Neutrophil (primary cell): ENCODE measurements around the gene CAMK1D.
"Not testable (repeated sequence)": the region's sequence is repeated elsewhere in the genome, so short reads cannot be mapped to it uniquely, and the experiment has no call there.

ENCODE experiments used
- H3K27ac ChIP-seq: fragments of 200-600 bp; sonication (generic); 2 replicates; pipeline ENCODE4 v1.5.1; 2016; ENCODE audit warnings: mild to moderate bottlenecking, moderate library complexity
- H3K27me3 ChIP-seq: fragments of 200-600 bp; sonication (generic); 2 replicates; pipeline ENCODE4 v1.6.0; 2016; ENCODE audit warnings: mild to moderate bottlenecking
- H3K36me3 ChIP-seq: fragments of 200-600 bp; sonication (generic); 2 replicates; pipeline ENCODE4 v1.5.1; 2017
- H3K4me1 ChIP-seq, 2 experiments: fragments of 200-600 bp in 1 of 2; sonication (generic) in 1 of 2; 1 replicate in 1 of 2; 2 replicates in 1 of 2; pipeline versions ENCODE4 v1.5.1 to v1.6.1; 2013 to 2016; ENCODE audit warnings: low read depth in 1 of 2, low read length in 1 of 2, mild to moderate bottlenecking in 1 of 2, moderate library complexity in 1 of 2; ENCODE audit not compliant: control insufficient read depth in 1 of 2, insufficient read depth in 1 of 2
- H3K4me3 ChIP-seq, 2 experiments: fragments of 200-600 bp in 1 of 2; sonication (generic) in 1 of 2; 1 replicate in 1 of 2; 2 replicates in 1 of 2; pipeline ENCODE4 v1.5.1; 2013 to 2016; ENCODE audit warnings: low read depth in 1 of 2, low read length in 1 of 2, mild to moderate bottlenecking in 1 of 2, moderate library complexity in 1 of 2
- H3K9me3 ChIP-seq: fragments of 200-600 bp; sonication (generic); 2 replicates; pipeline ENCODE4 v1.5.1; 2016
- TF ChIP-seq, protein P1 (sequence below): fragments of 200-600 bp; sonication (generic); IDR thresholded peaks from 2 replicates; pipeline ENCODE4 v1.5.1; 2016; ENCODE audit warnings: antibody characterized with exemption

CAMK1D gene

GRCh38 chr10:12327476-12327875, 21.9 kb upstream of the CAMK1D start:
- Histone ChIP-seq H3K9me3 (no peaks in the 10 kb centered on the region), H3K36me3 (no peaks in the 10 kb centered on the region), H3K27ac (no peak overlapping the region), H3K4me1 (no peaks in the 10 kb centered on the region), H3K4me3 (no peak overlapping the region), H3K27me3 (peaks cover 5% of the 10 kb centered on the region)
- TF ChIP-seq, protein P1, sequence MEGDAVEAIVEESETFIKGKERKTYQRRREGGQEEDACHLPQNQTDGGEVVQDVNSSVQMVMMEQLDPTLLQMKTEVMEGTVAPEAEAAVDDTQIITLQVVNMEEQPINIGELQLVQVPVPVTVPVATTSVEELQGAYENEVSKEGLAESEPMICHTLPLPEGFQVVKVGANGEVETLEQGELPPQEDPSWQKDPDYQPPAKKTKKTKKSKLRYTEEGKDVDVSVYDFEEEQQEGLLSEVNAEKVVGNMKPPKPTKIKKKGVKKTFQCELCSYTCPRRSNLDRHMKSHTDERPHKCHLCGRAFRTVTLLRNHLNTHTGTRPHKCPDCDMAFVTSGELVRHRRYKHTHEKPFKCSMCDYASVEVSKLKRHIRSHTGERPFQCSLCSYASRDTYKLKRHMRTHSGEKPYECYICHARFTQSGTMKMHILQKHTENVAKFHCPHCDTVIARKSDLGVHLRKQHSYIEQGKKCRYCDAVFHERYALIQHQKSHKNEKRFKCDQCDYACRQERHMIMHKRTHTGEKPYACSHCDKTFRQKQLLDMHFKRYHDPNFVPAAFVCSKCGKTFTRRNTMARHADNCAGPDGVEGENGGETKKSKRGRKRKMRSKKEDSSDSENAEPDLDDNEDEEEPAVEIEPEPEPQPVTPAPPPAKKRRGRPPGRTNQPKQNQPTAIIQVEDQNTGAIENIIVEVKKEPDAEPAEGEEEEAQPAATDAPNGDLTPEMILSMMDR, result no peak

DNA sequence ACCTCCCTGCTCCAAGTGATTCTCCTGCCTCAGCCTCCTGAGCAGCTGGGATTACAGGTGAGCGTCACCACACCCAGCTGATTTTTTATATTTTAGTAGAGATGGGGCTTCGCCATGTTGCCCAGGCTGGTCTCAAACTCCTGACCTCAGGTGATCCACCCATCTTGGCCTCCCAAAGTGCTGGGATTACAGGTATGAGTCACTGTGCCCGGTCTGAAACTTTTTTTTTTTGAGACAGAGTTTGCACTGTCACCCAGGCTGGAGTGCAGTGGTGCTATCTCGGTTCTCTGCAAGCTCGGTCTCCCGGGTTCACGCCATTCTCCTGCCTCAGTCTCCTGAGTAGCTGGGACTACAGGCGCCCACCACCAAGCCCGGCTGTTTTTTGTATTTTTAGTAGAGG, 21.0 kb upstream of the CAMK1D start:
- not testable (repeated sequence) for H3K4me3 ChIP-seq, H3K36me3 ChIP-seq, H3K9me3 ChIP-seq, H3K27me3 ChIP-seq, H3K27ac ChIP-seq, H3K4me1 ChIP-seq

DNA sequence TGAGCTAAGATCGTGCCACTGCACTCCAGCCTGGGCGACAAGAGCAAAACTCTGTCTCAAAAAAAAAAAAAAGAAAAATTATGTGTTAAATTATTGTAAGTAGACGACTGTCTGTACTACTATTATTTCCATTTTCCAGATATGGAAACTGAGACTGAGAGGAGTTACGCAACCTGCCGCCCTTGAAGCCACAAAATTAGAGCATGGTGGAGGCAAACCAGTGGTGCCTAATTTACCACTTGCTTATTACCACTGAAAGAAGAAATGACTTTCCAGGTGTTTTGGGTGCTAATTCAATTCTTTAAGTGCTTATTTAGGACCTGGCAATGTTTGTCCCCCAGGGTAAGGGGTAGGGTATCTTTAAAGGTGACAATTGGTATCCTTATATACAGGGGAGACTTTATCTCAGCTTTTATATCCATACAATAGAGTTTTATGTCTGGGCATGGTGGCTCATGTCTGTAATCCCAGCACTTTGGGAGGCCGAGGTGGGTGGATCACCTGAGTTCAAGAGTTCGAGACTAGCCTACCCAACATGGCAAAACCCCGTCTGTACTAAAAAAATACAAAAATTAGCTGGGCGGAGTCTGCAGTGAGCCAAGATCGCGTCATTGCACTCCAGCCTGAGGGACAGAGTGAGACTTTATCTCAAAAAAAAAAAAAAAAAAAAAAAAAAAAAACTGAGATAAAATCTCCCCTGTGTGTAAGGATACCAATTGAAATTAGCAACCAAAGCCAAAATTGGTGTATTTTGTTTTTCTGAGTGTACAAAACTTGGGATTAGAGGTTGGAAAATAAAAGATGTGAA, 16.6 kb upstream of the CAMK1D start:
- H3K27me3 ChIP-seq, result peaks cover 23% of the 10 kb centered on the region
- H3K4me3 ChIP-seq, result no peak overlapping the region
- no peak overlapping the region for H3K27ac ChIP-seq
- peaks cover 4 to 8% of the 10 kb centered on the region in 2 experiments for H3K4me1 ChIP-seq
- TF ChIP-seq, protein P1, result no peak
- no peaks in the 10 kb centered on the region for H3K36me3 ChIP-seq
- H3K9me3 ChIP-seq, result no peaks in the 10 kb centered on the region

- TF ChIP-seq, protein P1, result no peak
- Histone ChIP-seq H3K9me3 (no peaks in the 10 kb centered on the region), H3K4me3 (no peak overlapping the region), H3K27me3 (peaks cover 26% of the 10 kb centered on the region), H3K4me1 (peaks cover 4 to 8% of the 10 kb centered on the region in 2 experiments), H3K27ac (no peak overlapping the region), H3K36me3 (no peaks in the 10 kb centered on the region)
Measured at GRCh38 chr10:12333380-12334185, 15.8 kb upstream of the CAMK1D start.

GRCh38 chr10:12334186-12334530, 15.2 kb upstream of the CAMK1D start:
- Histone ChIP-seq H3K4me3 (no peak overlapping the region), H3K4me1 (peaks cover 4 to 8% of the 10 kb centered on the region in 2 experiments), H3K9me3 (no peaks in the 10 kb centered on the region), H3K27ac (no peak overlapping the region), H3K36me3 (no peaks in the 10 kb centered on the region), H3K27me3 (peaks cover 26% of the 10 kb centered on the region)
- TF ChIP-seq, protein P1, result no peak

- H3K9me3 ChIP-seq, H3K27ac ChIP-seq, H3K4me3 ChIP-seq, H3K36me3 ChIP-seq, H3K4me1 ChIP-seq: not testable (repeated sequence)
- H3K27me3 ChIP-seq, result peaks cover 26% of the 10 kb centered on the region
Measured at GRCh38 chr10:12335169-12335568, 14.2 kb upstream of the CAMK1D start.
